Central memory CD8-positive, alpha-beta T cell (primary cell): ENCODE data around the gene ZNF652.
"Not testable (repeated sequence)": the region's sequence is repeated elsewhere in the genome, so short reads cannot be mapped to it uniquely, and the experiment has no call there.

Experiments
- ATAC-seq: fragments of 150-1000 bp; cut with Tn5 transposase; replicated peaks from 2 replicates; pipeline ENCODE4 v1.10.0; 2022; ENCODE audit warnings: mild to moderate bottlenecking, moderate FRiP score, moderate number of reproducible peaks; ENCODE audit not compliant: poor library complexity, severe bottlenecking; ENCODE audit errors: extremely low read depth
- DNase-seq, 2 donors: peaks; one replicate each; pipeline ENCODE4 v3.0.0; 2021; ENCODE audit warnings: low spot score in 2 of 2
- H3K27ac Mint-ChIP-seq: one replicate; pipeline ENCODE4 v1.8.0; 2022; ENCODE audit warnings: low read depth, mild to moderate bottlenecking, moderate library complexity, mixed read lengths
- H3K27me3 Mint-ChIP-seq: one replicate; pipeline ENCODE4 v1.8.0; 2022; ENCODE audit warnings: mixed read lengths
- H3K36me3 Mint-ChIP-seq: one replicate; pipeline ENCODE4 v1.8.0; 2022; ENCODE audit warnings: mild to moderate bottlenecking, moderate library complexity, mixed read lengths; ENCODE audit not compliant: insufficient read depth
- H3K4me1 Mint-ChIP-seq: one replicate; pipeline ENCODE4 v1.8.0; 2022; ENCODE audit warnings: mixed read lengths
- H3K4me3 Mint-ChIP-seq: one replicate; pipeline ENCODE4 v1.8.0; 2022; ENCODE audit warnings: mild to moderate bottlenecking, moderate library complexity, mixed read lengths
- H3K9me3 Mint-ChIP-seq: one replicate; pipeline ENCODE4 v1.8.0; 2022; ENCODE audit warnings: mixed read lengths

ZNF652 gene

DNA sequence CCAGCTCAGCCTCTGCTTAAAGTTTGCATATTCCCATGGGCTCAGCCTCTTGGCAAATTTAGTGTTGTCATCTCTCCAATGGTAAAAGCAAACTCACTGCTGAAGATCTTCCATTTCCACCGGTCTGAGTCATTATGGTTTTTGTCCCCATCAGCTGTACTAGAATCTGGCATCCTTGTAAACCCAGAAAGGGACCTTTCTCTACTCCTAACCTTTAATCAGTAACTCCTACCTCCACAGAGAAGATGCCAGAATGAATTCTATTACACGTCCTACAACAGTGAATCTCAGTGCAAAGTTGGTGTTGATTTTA, 45.8 kb downstream of the ZNF652 start:
- H3K27me3 Mint-ChIP-seq = no peaks in the 10 kb centered on the region
- H3K9me3 Mint-ChIP-seq = no peaks in the 10 kb centered on the region
- H3K36me3 Mint-ChIP-seq = peaks cover 20% of the 10 kb centered on the region
- peaks cover 27% of the 10 kb centered on the region for H3K4me1 Mint-ChIP-seq
- H3K4me3 Mint-ChIP-seq = peak overlapping the region; percentile 59
- no peak for DNase-seq
- no peak overlapping the region for H3K27ac Mint-ChIP-seq
- no peak for ATAC-seq

DNA sequence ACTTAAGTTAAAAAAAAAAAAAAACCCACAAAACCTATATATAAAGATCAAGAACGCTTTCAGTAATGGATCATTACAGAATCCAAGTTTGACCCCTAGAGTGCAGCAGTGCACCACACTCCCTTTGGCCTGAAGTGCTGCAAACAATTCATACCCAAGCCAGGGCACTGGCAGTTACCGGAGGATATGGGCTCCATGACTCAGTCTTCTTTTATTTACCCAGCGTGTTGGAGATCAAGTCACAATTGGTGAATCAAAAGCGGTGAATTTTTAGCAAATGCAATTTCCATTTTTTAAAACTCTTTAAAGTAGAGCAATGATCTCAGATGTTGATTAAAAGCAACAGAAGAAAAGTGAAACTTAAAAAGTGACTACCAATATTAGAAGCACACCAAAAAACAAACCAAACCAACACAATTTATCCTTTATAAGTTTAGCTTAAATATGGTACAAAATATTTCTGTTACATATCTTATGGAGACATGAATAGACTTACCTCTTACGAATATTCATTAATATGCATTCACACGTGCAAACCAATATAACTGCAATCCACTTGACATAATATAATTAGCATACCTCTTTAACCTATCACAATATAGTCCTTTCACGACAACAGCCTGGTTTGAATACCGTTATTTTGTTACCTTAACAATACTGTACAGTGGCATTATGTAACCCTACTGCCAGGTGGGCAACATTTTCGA, 46.3 kb downstream of the ZNF652 start:
- H3K36me3 Mint-ChIP-seq = peaks cover 22% of the 10 kb centered on the region

DNA sequence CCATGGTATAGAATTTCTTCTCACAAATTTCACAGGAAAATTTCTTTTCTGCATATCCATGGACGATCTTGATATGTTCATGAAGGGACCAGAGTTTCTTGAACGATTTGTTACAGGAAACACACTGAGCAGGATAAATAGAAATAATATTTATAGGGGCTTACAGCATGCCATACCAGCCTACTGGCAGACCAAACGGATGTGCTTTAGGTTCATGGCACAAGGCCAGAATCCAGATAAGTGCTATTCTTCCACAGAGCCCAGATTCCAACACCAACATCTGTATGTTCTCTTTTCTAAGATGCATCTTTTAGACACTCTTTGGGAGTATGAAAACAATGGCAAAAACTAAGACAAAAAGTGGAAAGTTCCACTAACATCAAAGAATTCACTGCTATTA, 49.3 kb downstream of the ZNF652 start:
- no peak for ATAC-seq
- DNase-seq = no peak
- H3K27me3 Mint-ChIP-seq = no peaks in the 10 kb centered on the region
- no peak overlapping the region for H3K4me3 Mint-ChIP-seq
- H3K4me1 Mint-ChIP-seq = peaks cover 22% of the 10 kb centered on the region
- H3K36me3 Mint-ChIP-seq = peaks cover 30% of the 10 kb centered on the region
- no peak overlapping the region for H3K27ac Mint-ChIP-seq
- H3K9me3 Mint-ChIP-seq = no peaks in the 10 kb centered on the region

More for the DNA sequence above, 46.3 kb downstream of the ZNF652 start:
- Mint-ChIP-seq H3K9me3 (no peaks in the 10 kb centered on the region), H3K27ac (no peak overlapping the region), H3K4me3 (peak overlapping the region; percentile 59), H3K4me1 (peaks cover 27% of the 10 kb centered on the region), H3K27me3 (no peaks in the 10 kb centered on the region)
- DNase-seq (peak; percentile 56 to 75), ATAC-seq (peak; percentile 98)

DNA sequence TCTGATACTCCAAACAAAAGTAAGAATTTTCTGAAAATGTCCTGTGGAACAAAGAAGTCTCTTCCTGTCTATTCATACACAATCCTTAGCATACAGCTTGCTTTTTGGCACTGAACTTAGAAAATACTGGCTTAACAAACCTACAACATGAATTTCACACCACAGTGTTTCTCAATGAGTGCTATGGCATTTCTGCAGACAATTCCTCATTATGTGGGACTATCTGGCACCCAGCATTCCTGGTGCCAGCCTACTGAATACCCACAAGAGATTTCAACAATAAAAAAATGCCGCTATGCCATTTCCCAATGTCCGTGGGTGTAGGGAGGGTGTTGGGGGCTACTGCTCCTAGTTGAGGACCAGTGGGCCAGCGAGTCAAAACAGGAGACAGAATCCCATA, 62.1 kb downstream of the ZNF652 start:
- Mint-ChIP-seq H3K4me1 (no peaks in the 10 kb centered on the region), H3K9me3 (no peaks in the 10 kb centered on the region), H3K27me3 (no peaks in the 10 kb centered on the region), H3K4me3 (no peak overlapping the region), H3K36me3 (peaks cover 18% of the 10 kb centered on the region), H3K27ac (no peak overlapping the region)
- ATAC-seq (no peak), DNase-seq (no peak)

DNA sequence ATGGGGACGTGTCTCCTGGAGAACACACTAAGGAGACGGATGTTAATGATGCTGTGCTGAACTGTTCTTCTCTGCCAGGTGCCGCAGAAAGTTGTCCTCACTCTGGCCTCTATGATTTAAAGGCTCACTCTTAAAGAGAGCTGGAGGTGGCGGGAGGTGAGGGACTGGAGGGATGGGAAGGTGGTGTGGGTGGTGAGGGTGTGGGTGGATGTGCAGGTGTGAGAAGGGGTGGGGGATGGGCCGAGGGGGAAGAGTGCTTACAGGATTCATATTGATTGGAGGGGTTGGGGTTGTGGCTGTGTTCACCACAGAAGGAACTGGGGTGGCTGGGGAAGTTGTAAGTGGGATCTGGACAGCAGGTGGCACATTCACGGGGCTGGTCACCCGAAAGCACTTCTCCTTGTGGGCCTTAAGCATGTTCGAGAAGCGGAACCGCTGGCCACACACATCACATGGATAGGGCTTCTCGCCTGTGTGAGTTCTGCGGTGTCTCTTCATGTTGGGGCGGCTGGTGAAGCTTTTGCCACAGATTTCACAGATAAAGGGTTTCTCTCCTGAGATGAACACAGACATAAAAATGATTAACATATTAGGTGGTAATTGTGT, 63.6 kb downstream of the ZNF652 start:
- no peaks in the 10 kb centered on the region for H3K9me3 Mint-ChIP-seq
- peaks cover 19% of the 10 kb centered on the region for H3K36me3 Mint-ChIP-seq
- ATAC-seq (no peak), DNase-seq (no peak)
- H3K27me3 Mint-ChIP-seq = no peaks in the 10 kb centered on the region
- no peaks in the 10 kb centered on the region for H3K4me1 Mint-ChIP-seq
- H3K4me3 Mint-ChIP-seq = no peak overlapping the region
- H3K27ac Mint-ChIP-seq = no peak overlapping the region

DNA sequence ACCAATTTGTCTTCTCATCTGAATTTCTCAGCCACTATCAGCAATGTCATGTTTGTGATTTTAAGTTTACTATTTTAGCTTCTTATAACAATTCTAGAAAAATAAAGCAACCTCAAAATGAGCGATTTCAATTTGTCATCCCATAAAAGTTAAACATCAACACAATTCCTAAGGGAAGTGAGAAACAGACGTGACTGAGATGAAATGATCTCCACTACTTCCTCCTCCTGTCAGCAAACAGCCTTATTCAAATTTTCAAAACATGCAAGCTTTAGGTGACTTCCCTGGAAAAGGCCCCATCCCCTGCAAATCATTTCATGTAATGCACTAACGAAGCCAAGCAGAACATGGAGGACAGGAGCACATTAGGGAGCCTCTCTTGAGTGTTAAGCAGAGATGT, 64.9 kb downstream of the ZNF652 start:
- Mint-ChIP-seq H3K4me1 (no peaks in the 10 kb centered on the region), H3K4me3 (no peak overlapping the region), H3K27me3 (no peaks in the 10 kb centered on the region), H3K27ac (no peak overlapping the region), H3K36me3 (peaks cover 16% of the 10 kb centered on the region), H3K9me3 (no peaks in the 10 kb centered on the region)
- no peak for DNase-seq
- ATAC-seq = no peak

DNA sequence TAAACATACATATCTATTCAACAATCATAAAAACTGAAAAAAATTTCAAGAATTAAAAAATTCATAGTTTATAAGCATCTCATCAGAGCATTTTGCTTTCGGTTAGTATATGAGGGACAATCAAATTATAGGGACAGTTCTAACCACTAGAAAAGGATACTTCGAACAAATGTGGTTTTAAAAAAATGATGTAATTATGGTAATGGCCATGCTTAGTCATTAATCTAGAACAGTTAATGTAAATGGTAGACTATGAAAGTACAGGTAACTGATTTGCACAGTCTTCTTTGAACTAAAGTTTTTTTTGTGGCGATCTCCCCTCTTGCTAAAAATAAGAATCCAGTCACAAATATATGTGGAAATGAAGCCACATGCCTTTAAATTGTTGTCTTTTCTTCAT, 67.9 kb downstream of the ZNF652 start:
- no peaks in the 10 kb centered on the region for H3K9me3 Mint-ChIP-seq
- H3K27me3 Mint-ChIP-seq = no peaks in the 10 kb centered on the region
- peaks cover 17% of the 10 kb centered on the region for H3K36me3 Mint-ChIP-seq
- no peaks in the 10 kb centered on the region for H3K4me1 Mint-ChIP-seq
- DNase-seq = no peak
- no peak overlapping the region for H3K27ac Mint-ChIP-seq
- no peak overlapping the region for H3K4me3 Mint-ChIP-seq
- ATAC-seq = no peak

DNA sequence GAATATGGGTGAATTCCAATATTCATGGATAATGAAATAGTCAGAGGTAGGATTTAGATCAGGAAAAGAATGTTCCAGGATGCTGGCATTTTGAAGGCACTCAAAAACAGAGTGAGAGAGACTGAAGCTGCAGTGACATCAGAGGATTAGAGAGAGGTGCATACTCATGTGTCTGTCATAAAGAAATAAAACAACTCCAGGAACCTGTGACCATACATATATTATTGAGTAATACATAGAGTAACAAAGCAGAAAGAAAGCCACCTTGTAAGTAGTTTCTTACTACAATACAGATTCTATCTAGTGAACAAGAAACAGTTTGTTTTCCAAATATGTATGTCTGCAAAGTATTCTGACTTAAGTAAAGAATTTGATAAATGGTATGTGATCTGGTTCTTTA, 69.1 kb downstream of the ZNF652 start:
- no peak for DNase-seq
- no peaks in the 10 kb centered on the region for H3K9me3 Mint-ChIP-seq
- no peaks in the 10 kb centered on the region for H3K27me3 Mint-ChIP-seq
- no peak overlapping the region for H3K4me3 Mint-ChIP-seq
- peaks cover 13% of the 10 kb centered on the region for H3K36me3 Mint-ChIP-seq
- ATAC-seq = no peak
- H3K27ac Mint-ChIP-seq = peak overlapping the region; percentile 27
- H3K4me1 Mint-ChIP-seq = no peaks in the 10 kb centered on the region

DNA sequence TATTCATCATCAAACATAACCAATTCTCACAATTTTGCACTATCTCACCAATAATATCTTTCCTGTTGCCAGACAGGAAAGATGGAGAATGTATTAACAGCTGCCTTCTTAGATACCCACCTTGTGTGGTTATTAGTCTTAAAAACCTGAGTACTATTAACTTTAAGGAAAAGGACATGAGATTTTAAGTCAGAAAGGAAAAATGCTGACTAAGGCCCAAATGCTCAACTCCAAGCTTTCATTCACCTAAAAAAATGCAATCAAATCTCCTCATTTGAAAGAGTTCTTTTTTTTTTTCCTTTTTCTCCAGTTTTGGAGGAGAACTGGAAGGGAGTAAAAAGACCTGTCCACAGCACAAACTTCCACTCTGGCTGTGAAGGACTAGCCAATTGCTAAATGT, 70.1 kb downstream of the ZNF652 start:
- H3K4me3 Mint-ChIP-seq = no peak overlapping the region
- DNase-seq (no peak), ATAC-seq (no peak)
- peaks cover 13% of the 10 kb centered on the region for H3K36me3 Mint-ChIP-seq
- H3K27ac Mint-ChIP-seq = peak overlapping the region; percentile 27
- no peaks in the 10 kb centered on the region for H3K4me1 Mint-ChIP-seq
- no peaks in the 10 kb centered on the region for H3K9me3 Mint-ChIP-seq
- H3K27me3 Mint-ChIP-seq = no peaks in the 10 kb centered on the region

DNA sequence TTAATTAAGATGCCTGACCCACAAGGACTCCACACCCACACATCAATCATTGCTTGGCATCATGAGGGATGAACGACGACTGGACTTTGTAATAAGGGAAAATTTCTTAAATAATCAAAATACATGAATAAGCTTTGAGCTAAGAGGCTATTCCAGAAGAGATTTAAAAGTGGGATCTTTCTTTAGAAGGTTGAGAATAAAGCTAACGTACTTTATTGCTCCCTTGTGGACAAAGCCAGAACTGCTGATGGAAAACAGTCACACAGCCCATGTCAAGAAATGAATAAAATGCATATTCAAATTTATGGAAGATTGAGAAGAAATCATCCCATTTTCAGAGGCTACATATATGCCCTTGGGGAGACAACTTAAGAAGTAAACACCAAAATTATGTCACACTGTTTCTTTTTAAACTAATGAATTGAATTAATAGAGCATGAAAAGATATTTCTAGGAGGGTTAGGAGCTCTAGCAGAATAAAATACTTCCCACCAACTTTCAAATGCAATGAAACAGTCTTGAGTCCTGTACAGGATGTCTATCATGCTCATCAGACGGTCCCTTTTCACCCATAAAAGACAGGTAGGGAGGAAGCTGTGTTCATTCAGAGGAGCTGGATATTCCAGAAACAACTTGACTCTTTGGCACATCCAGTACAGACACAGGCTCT, 71.2 kb downstream of the ZNF652 start:
- DNase-seq = no peak
- no peak overlapping the region for H3K27ac Mint-ChIP-seq
- H3K9me3 Mint-ChIP-seq = no peaks in the 10 kb centered on the region
- peaks cover 13% of the 10 kb centered on the region for H3K36me3 Mint-ChIP-seq
- no peaks in the 10 kb centered on the region for H3K27me3 Mint-ChIP-seq
- no peak overlapping the region for H3K4me3 Mint-ChIP-seq
- no peaks in the 10 kb centered on the region for H3K4me1 Mint-ChIP-seq
- no peak for ATAC-seq

DNA sequence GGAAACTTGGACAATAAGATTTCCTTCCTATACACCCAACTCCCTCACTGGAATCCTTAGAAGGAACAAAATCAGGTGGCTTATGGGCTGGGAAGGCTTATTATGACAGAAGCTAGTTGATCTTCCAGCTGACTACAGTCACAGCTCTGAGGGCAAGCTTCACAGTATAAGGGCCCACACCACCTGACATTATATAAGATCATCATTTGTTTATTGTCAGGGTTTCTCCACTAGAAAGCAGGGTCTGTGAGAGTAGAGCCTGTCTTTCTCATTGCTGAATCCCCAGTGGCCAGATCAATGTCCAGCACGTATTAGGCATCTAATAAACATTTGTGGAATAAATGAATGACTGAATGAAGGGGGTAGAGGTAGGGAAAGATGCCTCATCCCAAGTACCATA, 73.7 kb downstream of the ZNF652 start:
- Mint-ChIP-seq H3K27ac (no peak overlapping the region), H3K36me3 (peaks cover 12% of the 10 kb centered on the region), H3K4me3 (no peak overlapping the region), H3K9me3 (no peaks in the 10 kb centered on the region), H3K27me3 (no peaks in the 10 kb centered on the region), H3K4me1 (no peaks in the 10 kb centered on the region)
- no peak for DNase-seq
- no peak for ATAC-seq

DNA sequence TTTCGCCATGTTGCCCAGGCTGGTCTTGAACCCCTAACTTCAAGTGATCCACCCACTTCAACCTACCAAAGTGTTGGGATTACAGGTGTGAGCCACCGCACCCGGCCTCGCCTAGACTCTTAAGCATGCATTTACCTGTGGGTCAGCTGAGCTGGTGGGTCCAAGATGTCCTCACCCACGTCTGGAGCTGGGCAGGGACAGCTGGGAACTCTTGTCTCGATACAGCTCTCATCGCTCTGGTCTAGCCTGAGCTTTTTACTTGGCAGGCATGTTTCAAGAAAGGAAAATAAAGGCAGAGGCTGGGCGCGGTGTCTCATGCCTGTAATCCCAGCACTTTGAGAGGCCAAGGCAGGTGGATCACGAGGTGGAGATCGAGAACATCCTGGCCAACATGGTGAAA, 74.6 kb downstream of the ZNF652 start:
- Mint-ChIP-seq H3K4me3 (no peak overlapping the region), H3K4me1 (no peaks in the 10 kb centered on the region), H3K27ac (peak overlapping the region; percentile 41), H3K27me3 (peaks cover 2% of the 10 kb centered on the region), H3K36me3 (peaks cover 11% of the 10 kb centered on the region), H3K9me3 (no peaks in the 10 kb centered on the region)
- DNase-seq (no peak), ATAC-seq (no peak)

DNA sequence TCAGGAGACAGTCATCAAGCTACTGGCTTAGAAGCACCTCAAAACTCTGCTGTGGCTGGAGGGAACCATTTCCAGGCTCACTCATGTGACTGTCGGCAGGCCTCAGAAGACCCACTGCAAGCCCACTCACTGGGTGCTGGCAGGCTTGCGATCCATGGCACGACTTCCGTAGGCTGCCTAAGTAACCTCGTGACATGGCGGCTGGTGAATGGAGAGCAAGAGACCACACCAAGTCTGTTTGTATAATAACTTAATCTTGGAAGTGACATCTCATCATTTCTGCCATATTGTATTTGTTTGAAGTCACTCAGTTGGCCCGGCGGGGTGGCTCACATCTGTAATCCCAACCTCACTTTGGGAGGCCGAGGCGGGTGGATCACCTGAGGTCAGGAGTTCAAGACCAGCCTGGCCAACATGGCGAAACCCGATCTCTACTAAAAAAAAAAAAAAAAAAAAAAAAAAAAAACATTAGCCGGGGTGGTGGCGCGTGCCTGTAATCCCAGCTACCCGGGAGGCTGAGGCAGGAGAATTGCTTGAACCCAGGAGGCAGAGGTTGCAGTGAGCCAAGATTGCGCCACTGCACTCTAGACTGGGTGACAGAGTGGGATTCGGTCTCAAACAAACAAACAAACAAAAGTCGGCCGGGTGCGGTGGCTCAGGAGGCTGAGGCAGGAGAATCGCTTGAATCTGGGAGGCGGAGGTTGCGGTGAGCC, 75.6 kb downstream of the ZNF652 start:
- not testable (repeated sequence) for H3K9me3 Mint-ChIP-seq, ATAC-seq, DNase-seq, H3K36me3 Mint-ChIP-seq, H3K4me1 Mint-ChIP-seq, H3K4me3 Mint-ChIP-seq, H3K27me3 Mint-ChIP-seq, H3K27ac Mint-ChIP-seq
